IPS-20b (cell line): Measurements from ENCODE around the gene ABCB9.
"Not testable (repeated sequence)": the region's sequence is repeated elsewhere in the genome, so short reads cannot be mapped to it uniquely, and the experiment has no call there.

ENCODE experiments used
- H3K27ac ChIP-seq: one replicate; pipeline ENCODE4 v1.5.1; 2013; ENCODE audit warnings: low read length
- H3K27me3 ChIP-seq: 2 replicates; pipeline ENCODE4 v1.6.1; 2013; ENCODE audit warnings: mild to moderate bottlenecking, low read length, inconsistent platforms; ENCODE audit not compliant: insufficient read depth
- H3K36me3 ChIP-seq: 2 replicates; pipeline ENCODE4 v1.6.1; 2013; ENCODE audit warnings: low read depth, mild to moderate bottlenecking, inconsistent platforms, low read length, moderate library complexity; ENCODE audit not compliant: insufficient read depth
- H3K4me1 ChIP-seq: 2 replicates; pipeline ENCODE4 v1.6.1; 2013; ENCODE audit warnings: mild to moderate bottlenecking, control low read depth, inconsistent platforms, low read length, moderate library complexity; ENCODE audit not compliant: insufficient read depth
- H3K4me3 ChIP-seq: 2 replicates; pipeline ENCODE4 v1.5.1; 2013; ENCODE audit warnings: mild to moderate bottlenecking, low read length, inconsistent platforms
- H3K9ac ChIP-seq: 2 replicates; pipeline ENCODE4 v1.6.1; 2013; ENCODE audit warnings: low read depth, mild to moderate bottlenecking, inconsistent platforms, low read length, moderate library complexity
- H3K9me3 ChIP-seq: 2 replicates; pipeline ENCODE4 v1.6.1; 2013; ENCODE audit warnings: mild to moderate bottlenecking, low read depth, low read length, inconsistent platforms; ENCODE audit not compliant: insufficient read depth

Gene ABCB9

DNA sequence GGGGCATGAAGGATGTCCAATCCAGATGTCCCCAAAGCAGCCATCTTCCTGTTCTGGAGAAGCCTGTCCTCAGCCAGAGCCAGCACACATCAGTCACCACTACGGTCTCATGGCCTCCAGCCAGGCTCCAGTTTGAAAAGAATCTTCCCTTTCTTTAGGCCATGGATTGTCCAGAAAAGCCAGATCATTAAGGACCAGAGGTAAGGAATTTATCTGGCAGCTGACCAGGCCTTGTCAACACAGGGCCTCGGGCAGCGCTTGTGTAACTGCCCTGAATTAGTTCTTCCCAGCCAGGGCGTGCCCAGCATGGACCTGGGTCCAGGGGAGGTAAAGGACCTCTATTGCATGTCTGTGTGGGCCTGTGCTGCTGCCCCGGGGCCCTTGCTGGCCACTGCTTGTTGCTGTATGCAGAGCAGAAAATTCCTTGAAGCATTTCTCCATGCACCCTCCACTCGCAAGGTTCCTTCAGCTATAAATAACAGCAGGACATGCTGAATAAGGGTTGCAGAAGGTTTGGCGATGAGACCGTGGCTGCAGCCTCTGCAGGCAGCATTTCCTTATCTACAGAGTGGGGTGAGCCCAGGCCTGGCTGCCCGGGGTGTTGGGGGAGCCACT is 48.6 kb downstream of the ABCB9 start:
- Histone ChIP-seq H3K27me3 (no peaks in the 10 kb centered on the region), H3K9ac (no peak overlapping the region), H3K9me3 (no peaks in the 10 kb centered on the region), H3K36me3 (no peaks in the 10 kb centered on the region), H3K4me1 (no peaks in the 10 kb centered on the region), H3K27ac (no peak overlapping the region), H3K4me3 (no peak overlapping the region)

GRCh38 chr12:122909442-122910288 is 56.6 kb downstream of the ABCB9 start:
- Histone ChIP-seq H3K27me3 (no peaks in the 10 kb centered on the region), H3K36me3 (no peaks in the 10 kb centered on the region), H3K4me1 (peaks cover 9% of the 10 kb centered on the region; the same call in 1 of the 2 replicates), H3K9me3 (no peaks in the 10 kb centered on the region), H3K27ac (no peak overlapping the region), H3K9ac (no peak overlapping the region), H3K4me3 (peak overlapping the region; percentile 26; the same call in 1 of the 2 replicates)

GRCh38 chr12:122908915-122909314 is 57.3 kb downstream of the ABCB9 start:
- H3K9me3 ChIP-seq, result no peaks in the 10 kb centered on the region
- no peaks in the 10 kb centered on the region for H3K36me3 ChIP-seq
- peaks cover 9% of the 10 kb centered on the region; the same call in 1 of the 2 replicates for H3K4me1 ChIP-seq
- no peak overlapping the region for H3K27ac ChIP-seq
- H3K9ac ChIP-seq, result no peak overlapping the region
- H3K4me3 ChIP-seq, result no peak overlapping the region
- H3K27me3 ChIP-seq, result no peaks in the 10 kb centered on the region

- H3K27ac ChIP-seq, H3K9me3 ChIP-seq, H3K27me3 ChIP-seq, H3K4me3 ChIP-seq, H3K36me3 ChIP-seq, H3K9ac ChIP-seq: not testable (repeated sequence)
- peaks cover 12% of the 10 kb centered on the region; the same call in 1 of the 2 replicates for H3K4me1 ChIP-seq
Measured at GRCh38 chr12:122905258-122905657, 61.0 kb downstream of the ABCB9 start.

DNA sequence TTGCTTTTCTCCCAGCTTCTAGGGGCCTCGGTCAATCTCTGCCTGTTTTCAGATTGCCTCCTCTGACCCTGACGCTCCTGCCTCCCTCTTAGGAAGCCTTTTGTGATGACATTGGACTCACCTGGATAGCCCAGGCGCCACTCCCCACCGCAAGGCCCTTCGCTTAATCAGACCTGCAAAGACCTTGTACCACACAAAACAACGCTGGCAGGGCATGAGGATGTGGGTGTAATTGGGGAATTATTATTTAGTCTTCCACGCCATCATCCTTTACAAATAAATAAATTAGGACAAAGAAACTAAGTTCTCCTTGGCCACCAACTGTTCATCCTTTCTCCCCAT is 62.6 kb downstream of the ABCB9 start:
- Histone ChIP-seq H3K27ac (no peak overlapping the region), H3K4me3 (no peak overlapping the region), H3K9me3 (no peaks in the 10 kb centered on the region), H3K9ac (no peak overlapping the region), H3K36me3 (no peaks in the 10 kb centered on the region), H3K27me3 (peaks cover 12% of the 10 kb centered on the region; the same call in 1 of the 2 replicates), H3K4me1 (peaks cover 5% of the 10 kb centered on the region; the same call in 1 of the 2 replicates)

DNA sequence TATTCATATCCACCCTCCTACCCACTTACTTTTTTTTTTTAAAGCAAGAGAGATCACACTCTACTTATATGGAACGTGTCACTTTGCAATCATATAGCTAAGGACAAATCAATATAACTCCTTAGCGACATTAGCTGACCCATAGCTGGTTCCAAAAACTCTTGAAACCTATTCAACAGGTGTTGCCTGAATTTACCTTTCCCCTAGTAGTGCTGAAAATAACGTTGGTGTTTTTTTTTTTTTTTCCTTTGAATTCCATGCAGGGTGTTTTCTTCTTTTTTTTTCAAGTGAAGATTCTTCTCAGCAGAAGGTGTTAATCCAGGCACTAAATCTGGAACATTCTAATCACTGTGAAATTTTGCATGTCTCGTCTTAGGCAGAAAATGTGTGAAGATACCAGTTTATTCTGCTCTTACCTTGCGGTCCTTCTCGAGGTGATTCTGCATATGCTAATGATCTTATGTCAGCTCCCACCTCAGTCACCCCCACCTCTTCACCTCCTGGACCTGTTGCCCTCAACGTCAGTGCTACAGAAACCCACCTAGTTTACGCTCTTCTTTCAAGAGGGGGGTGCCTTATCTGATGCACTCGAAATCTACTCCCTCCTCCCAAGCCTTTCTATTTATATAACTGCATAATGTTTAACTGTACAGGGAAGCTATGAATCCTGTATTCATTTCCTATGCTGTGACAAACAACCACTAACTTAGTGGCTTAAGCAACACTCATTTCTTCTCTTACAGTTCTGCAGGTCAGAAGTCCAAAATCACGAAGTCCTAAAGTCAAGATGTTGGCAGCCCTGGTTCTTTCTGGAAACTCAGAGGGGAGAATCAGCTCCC is 63.2 kb downstream of the ABCB9 start:
- no peak overlapping the region for H3K4me3 ChIP-seq
- H3K36me3 ChIP-seq, result no peaks in the 10 kb centered on the region
- H3K27ac ChIP-seq, result no peak overlapping the region
- peaks cover 18% of the 10 kb centered on the region; the same call in 1 of the 2 replicates for H3K27me3 ChIP-seq
- no peaks in the 10 kb centered on the region for H3K9me3 ChIP-seq
- no peak overlapping the region for H3K9ac ChIP-seq
- peaks cover 5% of the 10 kb centered on the region; the same call in 1 of the 2 replicates for H3K4me1 ChIP-seq

DNA sequence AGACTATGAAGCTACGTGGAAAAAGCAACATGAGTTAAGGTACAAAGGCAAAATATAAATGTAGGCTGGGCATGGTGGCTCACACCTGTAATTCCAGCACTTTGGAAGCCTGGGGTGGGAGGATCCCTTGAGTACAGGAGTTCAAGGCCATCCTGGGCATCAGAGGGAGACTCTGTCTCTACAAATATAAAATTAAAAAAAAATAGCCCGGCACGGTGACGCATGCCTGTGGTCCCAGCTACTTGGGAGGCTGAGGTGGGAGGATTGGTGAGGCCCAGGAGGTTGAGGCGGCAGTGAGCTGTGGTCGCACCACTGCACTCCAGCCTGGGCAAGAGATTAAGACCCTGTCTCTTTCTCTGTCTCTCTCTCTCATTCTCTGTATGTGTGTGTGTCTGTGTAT is 66.4 kb downstream of the ABCB9 start:
- H3K4me3 ChIP-seq, result no peak overlapping the region
- H3K27ac ChIP-seq, result no peak overlapping the region
- peaks cover 8% of the 10 kb centered on the region; the same call in 1 of the 2 replicates for H3K4me1 ChIP-seq
- H3K36me3 ChIP-seq, result no peaks in the 10 kb centered on the region
- no peaks in the 10 kb centered on the region for H3K9me3 ChIP-seq
- H3K27me3 ChIP-seq, result peaks cover 45% of the 10 kb centered on the region
- no peak overlapping the region for H3K9ac ChIP-seq

DNA sequence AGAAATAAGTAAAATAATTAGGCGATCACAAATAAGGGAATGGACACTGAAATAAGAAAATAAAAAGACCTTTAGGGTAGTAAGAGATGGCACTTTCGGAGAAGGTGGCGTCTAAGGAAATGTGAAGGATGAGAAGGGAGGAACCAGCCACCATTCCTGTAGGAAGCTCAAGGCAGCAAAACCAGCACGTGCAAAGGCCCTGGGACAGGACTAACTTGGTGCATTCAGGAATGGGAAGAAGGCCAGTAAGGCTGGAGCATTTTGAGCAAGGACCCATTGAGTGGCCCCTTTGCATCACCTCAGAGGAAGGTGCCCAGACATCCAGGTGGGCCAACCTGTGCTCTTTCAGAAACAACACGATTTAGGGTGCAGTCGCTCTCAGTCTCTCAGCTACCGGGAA is 69.6 kb downstream of the ABCB9 start:
- H3K4me1 ChIP-seq, result peaks cover 23% of the 10 kb centered on the region; the same call in 1 of the 2 replicates

GRCh38 chr12:122895704-122896636 is 70.3 kb downstream of the ABCB9 start, which contains the start of gene VPS37B:
VPS37B (minus strand) TSS chr12:122896124; CDS start chr12:122896062, 62 bp downstream.
- Histone ChIP-seq H3K4me3 (peak within 1 kb of the TSS; percentile 86), H3K27me3 (peaks cover 50% of the 10 kb centered on the region), H3K9ac (peak within 1 kb of the TSS; percentile 87), H3K4me1 (peaks cover 28% of the 10 kb centered on the region; the same call in 1 of the 2 replicates), H3K27ac (no peak within 1 kb of the TSS), H3K36me3 (no peaks in the 10 kb centered on the region), H3K9me3 (no peaks in the 10 kb centered on the region)

More for the DNA sequence above, 69.6 kb downstream of the ABCB9 start:
- Histone ChIP-seq H3K27ac (no peak overlapping the region), H3K27me3 (peaks cover 50% of the 10 kb centered on the region), H3K9ac (no peak overlapping the region), H3K4me3 (no peak overlapping the region), H3K9me3 (no peaks in the 10 kb centered on the region), H3K36me3 (no peaks in the 10 kb centered on the region)

- Histone ChIP-seq H3K4me1 (peaks cover 33% of the 10 kb centered on the region; the same call in 1 of the 2 replicates), H3K9ac (peak overlapping the region; percentile 87), H3K27me3 (peaks cover 50% of the 10 kb centered on the region), H3K4me3 (peak overlapping the region; percentile 86), H3K36me3 (no peaks in the 10 kb centered on the region), H3K27ac (no peak overlapping the region), H3K9me3 (no peaks in the 10 kb centered on the region)
Measured at GRCh38 chr12:122895320-122895703, 71.0 kb downstream of the ABCB9 start.
